ENCODE results near the gene HSF4. TPM values are rescaled to one million over a fixed set of nuclear protein-coding genes. Genes with fewer than 3 reads are reported as not detected.
A peak's percentile ranks its signal among the peaks of the same experiment; 100 is the strongest.

Gene HSF4
- total RNA-seq, 2 donors from 2014 or later: 25.8 to 40.1 TPM

- DNase-seq (ENCODE audit: low spot score): peak; percentile 86
- intact Hi-C loops (cut with DNase I): no loop called here
Observed at GRCh38 chr16:67163164-67163998, 1.2 kb upstream of the HSF4 start.

GRCh38 chr16:67163999-67164558, 466 bp upstream of the HSF4 start:
- DNase-seq (ENCODE audit: low spot score): peak; percentile 83
- intact Hi-C loops (cut with DNase I): no loop called here

- intact Hi-C loops (cut with DNase I): no loop called here
- peak; percentile 80 for DNase-seq (ENCODE audit: low spot score)
Observed at GRCh38 chr16:67165121-67166078, 855 bp downstream of the HSF4 start.

- no peak for DNase-seq (ENCODE audit: low spot score)
- intact Hi-C loops (cut with DNase I): no loop called here
Observed at GRCh38 chr16:67166110-67166547, 1.6 kb downstream of the HSF4 start.

GRCh38 chr16:67166598-67167168, 2.1 kb downstream of the HSF4 start:
- intact Hi-C loops (cut with DNase I): no loop called here
- no peak for DNase-seq (ENCODE audit: low spot score)

GRCh38 chr16:67167588-67167987, 3.0 kb downstream of the HSF4 start:
- intact Hi-C loops (cut with DNase I): no loop called here
- DNase-seq (ENCODE audit: low spot score): no peak

- intact Hi-C loops (cut with DNase I): no loop called here
- no peak for DNase-seq (ENCODE audit: low spot score)
Observed at GRCh38 chr16:67169011-67169451, 4.5 kb downstream of the HSF4 start.

- no peak for DNase-seq (ENCODE audit: low spot score)
- intact Hi-C loops (cut with DNase I): no loop called here
Observed at GRCh38 chr16:67169642-67170167, 5.2 kb downstream of the HSF4 start.

GRCh38 chr16:67170168-67170948, 5.8 kb downstream of the HSF4 start, which contains the start of gene NOL3:
NOL3 (plus strand) TSS chr16:67170538.
- intact Hi-C loops (cut with DNase I): no loop called here
- peak; percentile 94 for DNase-seq (ENCODE audit: low spot score)

- no peak for DNase-seq (ENCODE audit: low spot score)
- intact Hi-C loops (cut with DNase I): no loop called here
Observed at GRCh38 chr16:67170949-67171649, 6.6 kb downstream of the HSF4 start.

- intact Hi-C loops (cut with DNase I): no loop called here
- no peak for DNase-seq (ENCODE audit: low spot score)
Observed at GRCh38 chr16:67173323-67173722, 8.8 kb downstream of the HSF4 start.

GRCh38 chr16:67173808-67174705, 9.5 kb downstream of the HSF4 start:
- intact Hi-C loops (cut with DNase I): no loop called here
- peak; percentile 95 for DNase-seq (ENCODE audit: low spot score)

- intact Hi-C loops (cut with DNase I): no loop called here
- DNase-seq (ENCODE audit: low spot score): no peak
Observed at GRCh38 chr16:67174706-67175231, 10.2 kb downstream of the HSF4 start.

GRCh38 chr16:67176662-67177061, 12.1 kb downstream of the HSF4 start:
- intact Hi-C loops (cut with DNase I): no loop called here
- DNase-seq (ENCODE audit: low spot score): no peak

- intact Hi-C loops (cut with DNase I): no loop called here
- no peak for DNase-seq (ENCODE audit: low spot score)
Observed at GRCh38 chr16:67177743-67178699, 13.5 kb downstream of the HSF4 start.

All from posterior vena cava (tissue), 2 donors.